ENCODE measurements around the gene TRA2B.

The TRA2B gene

DNA sequence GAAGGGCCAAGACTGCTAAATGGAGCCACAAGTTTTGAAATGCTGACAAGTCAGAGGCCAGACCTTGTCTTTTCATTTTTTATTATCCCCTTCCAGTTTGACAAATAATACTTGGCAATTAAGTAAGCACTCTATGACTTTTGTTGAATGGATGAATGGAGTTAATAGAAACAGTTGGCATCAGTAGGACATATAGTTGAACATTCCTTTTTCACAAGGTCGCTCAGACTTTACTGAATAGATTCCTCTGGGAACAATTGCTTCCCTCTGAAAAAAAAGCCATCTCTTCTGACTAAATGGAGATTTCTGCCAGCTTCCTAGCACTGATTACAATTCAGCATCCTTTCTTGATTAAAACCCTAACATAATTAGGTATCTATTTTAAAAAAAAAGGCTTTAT, 53.2 kb downstream of the TRA2B start:
- no peak overlapping the region for H3K27ac ChIP-seq
- no peak for TF ChIP-seq Cebpa-rat (IDR thresholded peaks at IDR 0.05)
- H3K9me3 ChIP-seq (replicated peaks in 1 of 11), result no peaks in the 10 kb centered on the region
- H3K4me2 ChIP-seq, result no peak overlapping the region
- H4K20me1 ChIP-seq, result no peaks in the 10 kb centered on the region
- no peak overlapping the region for H3K9ac ChIP-seq
- no peaks in the 10 kb centered on the region for H3K36me3 ChIP-seq
- H3K4me3 ChIP-seq, result no peak overlapping the region
- no peaks in the 10 kb centered on the region for H3K27me3 ChIP-seq
- H3K4me1 ChIP-seq, result peaks cover 0 to 8% (median 6%) of the 10 kb centered on the region in 10 experiments; a peak in 7 of 20 replicates

DNA sequence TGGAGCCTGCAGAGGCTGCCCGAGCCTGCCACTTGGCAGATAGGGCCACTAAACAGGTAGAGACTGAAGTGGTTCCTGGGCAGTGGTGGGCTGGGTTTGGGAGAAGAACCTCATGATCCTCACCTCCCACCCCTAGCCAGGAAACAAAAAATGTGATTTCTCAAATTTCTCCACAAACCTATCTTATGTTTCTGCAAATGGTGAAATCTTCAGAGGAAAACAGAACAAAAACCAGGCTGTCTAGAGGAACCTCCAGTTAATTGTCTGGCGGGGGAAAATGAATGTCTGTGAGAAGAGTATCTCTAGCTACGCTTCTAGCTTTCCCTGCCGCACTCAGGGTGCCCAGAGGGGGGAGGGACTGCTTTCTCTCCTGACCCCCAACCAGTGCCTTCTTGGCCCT, 55.9 kb downstream of the TRA2B start:
- H3K9ac ChIP-seq, result no peak overlapping the region
- H3K4me1 ChIP-seq, result peaks cover 0 to 8% (median 6%) of the 10 kb centered on the region in 10 experiments; a peak in 7 of 20 replicates
- no peak for TF ChIP-seq Cebpa-rat (IDR thresholded peaks at IDR 0.05)

DNA sequence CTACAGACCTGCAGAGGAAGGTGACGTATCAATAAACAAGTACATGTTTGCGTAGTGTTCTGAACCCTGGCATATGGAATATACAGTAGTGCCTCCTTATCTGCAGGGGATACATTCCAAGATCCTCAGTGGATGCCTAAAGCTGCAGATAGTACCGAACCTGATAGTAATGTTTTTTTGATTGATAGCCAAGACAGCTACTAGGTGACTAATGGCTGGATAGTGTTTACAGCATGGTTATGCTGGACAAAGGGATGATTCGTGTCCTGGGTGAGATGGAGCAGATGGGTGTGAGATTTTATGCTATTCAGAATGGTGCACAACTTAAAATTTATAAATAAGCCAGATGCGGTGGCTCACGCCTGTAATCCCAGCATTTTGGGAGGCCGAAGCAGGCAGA, 57.2 kb downstream of the TRA2B start:
- H3K9ac ChIP-seq, result no peak overlapping the region
- no peak for TF ChIP-seq Cebpa-rat (IDR thresholded peaks at IDR 0.05)
- peaks cover 0 to 8% (median 6%) of the 10 kb centered on the region in 10 experiments; a peak in 7 of 20 replicates for H3K4me1 ChIP-seq
- H3K9me3 ChIP-seq (replicated peaks in 1 of 11), result no peaks in the 10 kb centered on the region
- no peaks in the 10 kb centered on the region for H3K36me3 ChIP-seq
- H3K27ac ChIP-seq, result no peak overlapping the region
- no peaks in the 10 kb centered on the region for H4K20me1 ChIP-seq
- H3K4me3 ChIP-seq, result no peak overlapping the region
- H3K4me2 ChIP-seq, result 0 out of 22 replicates have a peak overlapping the region, but pooled peaks of 2 of the 11 experiments have one; percentile 12 to 26
- no peaks in the 10 kb centered on the region for H3K27me3 ChIP-seq

More for the DNA sequence above, 55.9 kb downstream of the TRA2B start:
- Histone ChIP-seq H3K4me2 (no peak overlapping the region), H3K27me3 (no peaks in the 10 kb centered on the region), H3K4me3 (no peak overlapping the region), H3K27ac (no peak overlapping the region), H3K36me3 (no peaks in the 10 kb centered on the region), H3K9me3 (replicated peaks in 1 of 11) (no peaks in the 10 kb centered on the region), H4K20me1 (no peaks in the 10 kb centered on the region)

DNA sequence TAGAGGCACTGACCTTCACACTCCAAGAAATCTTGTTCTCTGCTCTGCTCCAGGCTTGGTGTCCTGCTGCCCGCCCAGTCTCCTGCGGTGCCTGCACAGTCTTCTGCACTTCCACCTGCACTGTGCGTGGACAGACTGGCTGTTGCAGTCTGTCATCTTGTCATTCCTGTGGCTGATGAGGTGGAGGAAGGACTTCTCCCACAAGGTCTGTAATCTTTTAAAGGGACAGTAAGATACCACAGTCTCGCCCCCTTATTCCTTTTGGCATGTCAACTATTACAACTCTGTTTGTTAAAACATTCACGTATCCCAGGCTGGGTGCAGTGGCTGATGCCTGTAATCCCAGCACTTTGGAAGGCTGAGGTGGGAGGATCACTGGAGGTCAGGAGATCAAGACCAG, 58.9 kb downstream of the TRA2B start:
- H3K9me3 ChIP-seq (replicated peaks in 1 of 11), result no peaks in the 10 kb centered on the region
- H3K4me3 ChIP-seq, result no peak overlapping the region
- no peak overlapping the region for H3K9ac ChIP-seq
- H3K4me2 ChIP-seq, result no peak overlapping the region
- H3K4me1 ChIP-seq, result peaks cover 0 to 8% (median 6%) of the 10 kb centered on the region in 10 experiments; a peak in 7 of 20 replicates
- no peaks in the 10 kb centered on the region for H4K20me1 ChIP-seq
- no peak for TF ChIP-seq Cebpa-rat (IDR thresholded peaks at IDR 0.05)
- no peaks in the 10 kb centered on the region for H3K36me3 ChIP-seq
- H3K27me3 ChIP-seq, result no peaks in the 10 kb centered on the region
- no peak overlapping the region for H3K27ac ChIP-seq

DNA sequence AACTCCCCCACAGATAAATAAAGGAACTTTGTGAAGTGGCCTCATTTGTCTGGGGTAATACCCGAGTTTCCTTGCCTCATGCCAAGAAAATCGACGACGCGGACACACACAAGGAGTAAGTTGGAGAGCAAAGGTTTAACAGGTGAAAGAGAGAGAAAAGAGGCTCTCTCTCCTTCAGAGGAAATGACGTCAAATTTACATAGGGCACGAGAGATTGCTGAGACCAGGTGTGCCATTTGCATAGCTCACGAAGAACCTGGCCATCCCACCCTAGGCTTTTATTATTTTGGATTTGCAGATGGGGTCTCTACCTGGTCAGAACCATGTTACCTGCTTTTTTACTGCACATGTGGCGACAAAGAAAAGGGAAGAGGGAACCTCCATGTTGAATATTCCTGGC, 63.7 kb downstream of the TRA2B start:
- H3K27ac ChIP-seq, result no peak overlapping the region
- no peak overlapping the region for H3K9ac ChIP-seq
- H3K4me1 ChIP-seq, result no peaks in the 10 kb centered on the region
- H3K27me3 ChIP-seq, result no peaks in the 10 kb centered on the region
- no peak overlapping the region for H3K4me2 ChIP-seq
- H3K9me3 ChIP-seq (replicated peaks in 1 of 11), result no peaks in the 10 kb centered on the region
- no peak for TF ChIP-seq Cebpa-rat (IDR thresholded peaks at IDR 0.05)
- no peaks in the 10 kb centered on the region for H3K36me3 ChIP-seq
- no peaks in the 10 kb centered on the region for H4K20me1 ChIP-seq
- H3K4me3 ChIP-seq, result no peak overlapping the region

DNA sequence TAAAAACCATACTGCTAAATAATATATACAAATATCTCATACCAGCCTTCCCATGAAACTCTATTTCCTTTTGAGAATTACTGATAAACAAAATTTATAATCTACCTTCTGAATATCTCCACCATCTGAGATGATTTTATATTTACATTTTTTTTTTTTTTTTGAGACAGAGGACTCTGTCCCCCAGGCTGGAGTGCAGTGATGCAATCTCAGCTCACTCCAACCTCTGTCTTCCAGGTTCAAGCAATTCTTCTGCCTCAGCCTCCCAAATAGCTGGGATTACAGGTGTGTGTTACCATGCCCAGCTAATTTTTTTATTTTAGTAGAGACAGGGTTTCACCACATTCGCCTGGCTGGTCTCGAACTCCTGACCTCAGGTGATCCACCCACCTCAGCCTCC, 70.2 kb downstream of the TRA2B start:
- H4K20me1 ChIP-seq, result no peaks in the 10 kb centered on the region
- peaks cover 0 to 4% (median 0%) of the 10 kb centered on the region in 11 experiments; a peak in 2 of 22 replicates for H3K9me3 ChIP-seq (replicated peaks in 1 of 11)
- no peak overlapping the region for H3K9ac ChIP-seq
- no peaks in the 10 kb centered on the region for H3K27me3 ChIP-seq
- H3K4me2 ChIP-seq, result no peak overlapping the region
- no peak for TF ChIP-seq Cebpa-rat (IDR thresholded peaks at IDR 0.05)
- H3K4me3 ChIP-seq, result no peak overlapping the region
- no peak overlapping the region for H3K27ac ChIP-seq
- H3K4me1 ChIP-seq, result no peaks in the 10 kb centered on the region
- no peaks in the 10 kb centered on the region for H3K36me3 ChIP-seq

DNA sequence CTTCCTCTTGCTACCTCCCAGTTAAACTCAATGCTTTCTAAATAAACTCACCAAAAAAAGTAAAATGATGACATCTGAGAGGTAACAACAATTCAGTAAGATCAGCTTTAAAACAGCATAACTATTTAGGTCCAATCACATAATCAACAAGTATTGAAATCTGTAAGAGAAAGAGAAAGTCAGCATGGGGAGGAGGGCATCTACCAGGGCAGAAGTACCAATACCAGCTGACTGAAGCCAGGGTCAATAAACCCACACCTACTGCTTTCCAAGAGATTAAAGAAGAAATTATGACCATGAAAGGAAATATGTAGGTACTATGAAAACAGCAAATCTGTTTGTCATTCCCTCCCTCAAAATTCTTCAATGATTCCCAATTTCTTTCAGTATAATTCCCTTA, 70.8 kb downstream of the TRA2B start:
- Histone ChIP-seq H3K9ac (no peak overlapping the region), H3K27me3 (no peaks in the 10 kb centered on the region), H3K27ac (no peak overlapping the region), H4K20me1 (no peaks in the 10 kb centered on the region), H3K36me3 (no peaks in the 10 kb centered on the region), H3K4me1 (no peaks in the 10 kb centered on the region), H3K4me3 (no peak overlapping the region), H3K9me3 (replicated peaks in 1 of 11) (peaks cover 0 to 4% (median 0%) of the 10 kb centered on the region in 11 experiments; a peak in 2 of 22 replicates), H3K4me2 (no peak overlapping the region)
- no peak for TF ChIP-seq Cebpa-rat (IDR thresholded peaks at IDR 0.05)

DNA sequence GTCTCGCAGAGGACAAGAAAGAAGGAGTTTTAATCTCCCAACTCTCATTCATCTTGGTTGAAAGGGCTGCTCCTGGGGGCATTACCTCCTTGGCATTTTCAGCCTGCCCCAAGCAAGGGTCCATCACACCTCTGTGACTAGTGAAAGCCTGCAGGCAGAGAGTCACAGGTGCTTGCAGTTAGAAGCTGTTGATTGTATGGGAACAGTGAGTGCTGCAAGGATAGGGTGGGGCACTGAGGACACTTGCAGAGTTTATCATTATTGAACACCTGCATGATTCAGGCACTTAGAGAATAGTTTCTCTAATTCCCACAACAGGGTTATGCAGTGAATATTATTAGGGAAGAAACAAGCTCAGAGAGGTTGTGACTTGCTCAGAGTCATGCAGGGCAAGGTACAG, 71.3 kb downstream of the TRA2B start:
- Histone ChIP-seq H3K9me3 (replicated peaks in 1 of 11) (peaks cover 0 to 4% (median 0%) of the 10 kb centered on the region in 11 experiments; a peak in 2 of 22 replicates), H3K9ac (no peak overlapping the region), H3K4me3 (no peak overlapping the region), H3K27me3 (no peaks in the 10 kb centered on the region), H4K20me1 (no peaks in the 10 kb centered on the region), H3K4me1 (no peaks in the 10 kb centered on the region), H3K27ac (no peak overlapping the region), H3K36me3 (no peaks in the 10 kb centered on the region), H3K4me2 (no peak overlapping the region)
- no peak for TF ChIP-seq Cebpa-rat (IDR thresholded peaks at IDR 0.05)
